HG02884 (cell line): ENCODE measurements around the gene PACRGL.

Experiments used
- ATAC-seq: cut with Tn5 transposase; IDR thresholded peaks from one replicate; pipeline ENCODE4 v1.9.1; 2021; ENCODE audit warnings: mild to moderate bottlenecking, moderate library complexity; ENCODE audit not compliant: unreplicated experiment

Gene PACRGL

DNA sequence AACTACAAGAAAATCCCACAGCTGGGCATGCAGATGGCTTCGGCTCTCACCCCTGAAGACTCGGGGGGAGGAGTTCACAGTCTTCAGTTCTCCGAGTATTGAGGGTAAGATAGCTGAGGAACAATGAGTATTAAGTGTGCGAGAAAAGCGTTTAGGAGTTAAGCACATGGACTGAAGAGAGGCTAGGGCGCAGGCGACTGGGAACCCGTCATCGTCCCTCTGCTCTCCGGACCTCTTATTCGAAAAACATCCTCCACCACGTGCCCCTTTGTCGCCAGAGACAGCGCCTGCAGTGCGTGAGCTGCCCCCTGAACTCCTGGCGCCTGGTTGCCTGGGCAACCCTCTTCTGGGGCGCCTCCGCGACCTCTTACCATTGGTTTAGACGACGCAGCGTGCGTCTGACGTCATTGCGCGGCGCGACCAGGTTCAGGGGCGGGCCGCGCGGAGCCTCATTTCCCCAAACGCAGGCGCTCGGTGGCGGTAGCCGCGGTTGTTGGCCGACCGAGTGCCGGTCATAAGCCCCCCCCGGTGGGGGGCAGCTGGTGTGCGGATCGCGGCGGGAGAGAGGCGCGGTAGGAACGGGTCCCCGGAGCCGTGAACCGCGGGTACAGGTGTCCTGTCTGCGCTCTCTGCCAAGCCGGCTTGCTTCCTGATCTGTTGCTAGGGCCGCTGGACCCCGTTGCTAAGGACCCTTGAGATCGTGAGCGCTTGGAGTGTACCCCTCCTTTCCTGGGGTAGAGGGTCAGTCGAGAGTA lies at the start of gene PACRGL:
Gene PACRGL (plus strand): TSS at position 452 of the 755 bp plus-strand sequence. CDS start 4,024 bp downstream, outside the sequence.
- peak; percentile 100 for ATAC-seq

DNA sequence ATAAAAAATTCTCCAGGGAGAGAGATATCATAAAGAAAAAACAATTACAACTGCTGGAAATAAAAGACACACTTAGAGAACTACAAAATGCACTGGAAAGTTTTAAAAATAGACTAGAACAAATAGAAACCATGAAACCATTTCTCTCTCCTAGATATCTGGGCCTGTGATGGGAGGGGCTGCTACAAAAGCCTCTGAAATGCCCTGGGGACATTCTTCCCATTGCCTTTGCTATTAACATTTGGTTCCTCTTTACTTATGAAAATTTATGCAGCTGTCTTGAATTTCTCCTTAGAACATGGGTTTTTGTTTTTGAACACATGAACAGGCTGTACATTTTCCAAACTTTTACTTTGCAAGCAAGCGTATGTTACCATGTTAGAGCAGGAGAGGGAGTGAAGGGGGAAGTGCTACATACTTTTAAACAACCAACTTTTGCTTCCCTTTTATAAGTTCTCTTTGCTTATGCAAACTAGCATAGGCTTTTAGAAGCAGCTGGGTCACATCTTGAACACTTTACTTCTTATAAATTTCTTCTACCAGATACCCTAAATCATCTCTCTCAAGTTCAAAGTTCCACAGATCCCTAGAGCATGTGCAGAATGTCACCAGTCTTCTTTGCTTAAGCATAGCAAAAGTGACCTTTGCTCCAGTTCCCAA lies 47.9 kb upstream of the PACRGL start:
- ATAC-seq: no peak

DNA sequence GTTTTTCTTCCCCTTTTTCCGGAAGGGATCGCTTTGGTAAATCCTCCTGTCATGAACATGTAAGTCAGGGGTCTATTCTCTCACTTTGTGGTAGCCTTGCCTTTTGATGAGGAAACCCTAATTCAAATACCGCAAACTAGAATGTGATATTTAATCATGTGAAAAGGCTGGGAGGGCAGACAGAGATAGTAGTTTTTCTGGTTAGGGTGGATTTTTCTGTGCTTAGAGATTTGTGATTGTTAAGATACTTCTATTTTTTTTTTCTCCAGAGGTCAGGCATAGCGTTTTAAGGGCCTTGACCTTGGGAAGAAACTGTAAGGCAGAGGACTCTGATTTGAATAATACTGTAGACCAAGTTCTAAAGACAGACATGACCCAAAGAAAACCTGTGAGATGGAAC lies 41.8 kb upstream of the PACRGL start:
- no peak for ATAC-seq

DNA sequence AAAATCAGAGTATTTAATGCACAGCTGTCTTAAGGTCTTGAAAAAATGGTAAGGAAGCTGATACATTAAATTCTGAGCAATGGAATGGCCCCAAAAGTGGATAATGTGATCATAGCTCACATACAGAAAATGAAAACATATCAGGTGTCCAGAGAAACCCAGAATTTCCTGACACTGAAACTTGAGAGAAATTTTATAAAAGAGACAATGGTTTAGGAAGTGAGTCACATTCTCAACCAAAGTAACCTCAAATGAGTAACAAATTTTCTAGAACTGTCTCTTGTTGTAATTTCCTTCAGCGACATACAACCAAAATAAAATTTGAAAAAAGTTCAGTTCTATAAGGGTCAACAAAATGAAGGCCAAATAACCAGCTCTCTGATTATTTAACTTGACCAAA lies 37.4 kb upstream of the PACRGL start:
- ATAC-seq: no peak

GRCh38 chr4:20666012-20666860 lies 34.0 kb upstream of the PACRGL start:
- ATAC-seq: no peak

GRCh38 chr4:20672262-20672661 lies 28.0 kb upstream of the PACRGL start:
- ATAC-seq: no peak

- no peak for ATAC-seq
Observed at GRCh38 chr4:20675786-20676185, 24.5 kb upstream of the PACRGL start.

- no peak for ATAC-seq
Observed at GRCh38 chr4:20676501-20677197, 23.6 kb upstream of the PACRGL start.

- no peak for ATAC-seq
Observed at GRCh38 chr4:20678400-20678799, 21.9 kb upstream of the PACRGL start.

DNA sequence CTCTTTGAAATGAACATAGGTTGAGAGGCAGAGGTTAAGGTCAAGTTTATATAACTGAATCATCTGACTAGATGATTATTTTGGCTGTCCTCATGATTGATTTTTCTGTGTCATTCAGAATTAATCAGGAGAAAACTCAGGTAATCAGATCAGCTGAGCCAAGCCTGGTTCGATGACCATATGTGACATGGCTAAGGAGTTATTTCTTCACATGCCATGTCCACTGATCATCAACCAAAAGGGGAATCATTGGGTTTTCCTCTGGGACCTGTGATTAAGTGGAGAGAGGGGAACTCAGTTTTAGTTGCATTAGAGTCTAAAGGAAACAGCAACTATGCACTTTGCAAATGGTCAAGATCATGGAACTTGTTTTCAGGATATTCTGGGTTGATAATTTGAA lies 20.3 kb upstream of the PACRGL start:
- no peak for ATAC-seq

GRCh38 chr4:20680736-20681135 lies 19.5 kb upstream of the PACRGL start:
- no peak for ATAC-seq

GRCh38 chr4:20681271-20681670 lies 19.0 kb upstream of the PACRGL start:
- no peak for ATAC-seq

- no peak for ATAC-seq
Observed at GRCh38 chr4:20682853-20683252, 17.4 kb upstream of the PACRGL start.

DNA sequence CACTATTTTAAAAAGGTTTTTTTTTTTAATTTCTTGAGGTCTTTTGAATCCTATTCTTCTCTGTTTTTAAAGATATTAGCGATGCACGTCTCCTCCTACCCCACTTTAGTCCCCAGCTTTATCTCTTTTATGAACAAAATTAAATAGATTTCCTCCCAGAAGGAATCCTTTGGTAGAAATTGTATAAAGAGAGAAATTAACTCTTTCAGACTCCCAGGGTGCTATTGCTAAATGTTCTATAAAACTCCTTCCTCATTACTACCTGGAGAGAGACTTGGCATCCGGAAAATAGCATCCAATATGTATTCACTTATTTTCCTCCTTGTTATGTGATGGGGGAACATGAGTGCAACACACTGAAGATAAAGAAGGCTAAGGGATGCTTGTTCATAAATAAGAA lies 16.5 kb upstream of the PACRGL start:
- ATAC-seq: no peak

- ATAC-seq: no peak
Observed at GRCh38 chr4:20684852-20685763, 15.2 kb upstream of the PACRGL start.

- ATAC-seq: no peak
Observed at GRCh38 chr4:20687864-20688263, 12.4 kb upstream of the PACRGL start.

- no peak for ATAC-seq
Observed at GRCh38 chr4:20696815-20697214, 3.4 kb upstream of the PACRGL start.

DNA sequence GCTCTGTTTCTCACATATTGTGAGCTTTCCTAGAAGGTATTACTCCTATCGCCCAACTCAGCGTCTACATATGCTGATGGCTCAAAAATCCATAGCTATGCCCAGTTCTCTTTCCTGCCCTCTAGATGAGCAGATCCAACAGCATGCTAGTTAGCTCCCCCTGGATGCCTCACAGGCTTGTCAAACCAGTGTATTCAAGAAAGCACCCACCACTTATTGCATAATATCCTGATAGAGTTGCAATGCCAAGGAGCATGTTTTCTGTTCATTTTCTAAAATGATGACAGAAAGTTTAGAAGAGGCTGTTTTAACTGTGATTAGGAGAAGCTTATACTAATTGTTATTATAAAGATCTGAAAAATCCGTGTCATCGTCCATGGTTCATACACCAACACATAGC lies 1.9 kb upstream of the PACRGL start:
- ATAC-seq: no peak

DNA sequence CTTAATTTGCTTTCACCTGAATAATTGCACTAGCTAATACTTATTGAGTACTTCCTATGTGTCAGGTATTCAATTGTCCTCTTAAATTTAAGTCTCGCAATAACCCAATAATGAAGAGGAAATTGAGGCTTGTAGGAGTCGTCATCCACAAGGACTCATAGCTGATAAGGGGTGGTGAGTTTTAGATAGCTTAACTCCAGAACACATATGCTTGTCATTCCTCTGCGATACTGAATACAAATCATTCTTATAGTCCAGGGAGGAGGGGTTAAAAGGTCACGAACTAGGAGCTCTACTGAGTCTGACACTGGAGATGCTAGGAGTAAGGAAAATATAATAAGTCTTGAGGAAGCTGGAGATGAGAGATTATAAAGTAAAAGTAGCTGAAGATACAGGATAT lies 1.4 kb upstream of the PACRGL start:
- ATAC-seq: no peak

DNA sequence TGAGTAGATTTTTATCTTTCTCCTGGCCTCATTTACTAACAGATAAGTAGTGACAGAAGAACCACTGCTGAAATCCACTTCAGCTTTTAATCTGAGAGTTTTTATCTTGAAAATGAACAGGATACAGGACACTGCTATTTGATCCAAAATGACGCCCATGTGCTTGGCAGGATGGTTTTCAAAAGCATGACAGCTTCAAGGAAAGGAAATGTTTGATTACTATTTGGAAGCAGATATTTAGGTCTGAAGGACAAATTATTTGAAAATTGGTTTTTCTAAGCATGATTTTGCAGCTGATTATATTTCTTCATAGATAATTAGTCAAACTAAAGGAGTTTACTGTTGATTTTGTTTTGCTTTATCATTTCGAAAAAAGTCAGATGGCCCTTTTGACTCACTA lies 11.1 kb downstream of the PACRGL start:
- ATAC-seq: no peak
